ENCODE measurements around the gene SLC16A4.

Gene SLC16A4

GRCh38 chr1:110433213-110433612, 42.4 kb upstream of the SLC16A4 start:
- no peak for TF ChIP-seq CTCF (IDR thresholded peaks at IDR 0.05; ENCODE audit: insufficient read depth, low read length, missing control alignments)
- no peak overlapping the region for H3K4me3 ChIP-seq (ENCODE audit: low read depth, low read length)
- ChIA-PET POLR2A (no interaction called here), CTCF (interaction anchor here (1.3 to 12.4 kb wide), 2 partner anchors 20 to 236 kb away, joined by 3 to 106 read pairs; no protein-coding TSS in a partner anchor)
- DNase-seq (ENCODE audit: low read depth, low spot score), result no peak

GRCh38 chr1:110430901-110431300, 40.1 kb upstream of the SLC16A4 start:
- H3K4me3 ChIP-seq (ENCODE audit: low read depth, low read length), result no peak overlapping the region
- DNase-seq (ENCODE audit: low read depth, low spot score), result no peak
- ChIA-PET CTCF (interaction anchor here (1.0 to 2.3 kb wide), 5 partner anchors 19 to 234 kb away, joined by 3 to 16 read pairs (median 4); no protein-coding TSS in a partner anchor), POLR2A (no interaction called here)
- TF ChIP-seq CTCF (IDR thresholded peaks at IDR 0.05; ENCODE audit: insufficient read depth, low read length, missing control alignments), result no peak

DNA sequence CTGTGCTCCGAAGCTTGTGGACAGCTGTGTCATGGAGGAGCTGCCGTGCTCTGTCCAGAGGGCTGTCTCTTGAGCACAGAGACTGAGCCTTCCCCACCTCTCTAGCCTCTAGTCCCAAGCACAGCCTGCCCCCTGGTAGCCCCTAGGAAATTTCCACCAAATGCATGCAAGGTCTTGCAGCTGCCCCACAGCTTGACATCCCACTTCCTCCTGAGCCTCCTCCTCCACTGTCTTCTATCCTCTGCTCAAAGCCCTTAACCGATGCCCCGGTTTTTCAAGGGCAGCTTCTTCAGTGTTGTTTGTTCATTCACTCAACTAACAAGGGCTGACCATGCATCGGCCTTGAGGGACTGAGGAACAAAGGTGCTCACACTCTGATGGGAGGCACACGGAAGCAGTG, 39.5 kb upstream of the SLC16A4 start:
- no peak for DNase-seq (ENCODE audit: low read depth, low spot score)
- H3K4me3 ChIP-seq (ENCODE audit: low read depth, low read length), result no peak overlapping the region
- ChIA-PET CTCF (interaction anchor here (1.1 to 2.3 kb wide), 4 partner anchors 18 to 118 kb away, joined by 3 to 16 read pairs (median 6); no protein-coding TSS in a partner anchor), POLR2A (no interaction called here)
- TF ChIP-seq CTCF (IDR thresholded peaks at IDR 0.05; ENCODE audit: insufficient read depth, low read length, missing control alignments), result no peak

GRCh38 chr1:110428946-110429345, 38.1 kb upstream of the SLC16A4 start:
- H3K4me3 ChIP-seq (ENCODE audit: low read depth, low read length), result no peak overlapping the region
- no peak for DNase-seq (ENCODE audit: low read depth, low spot score)
- ChIA-PET CTCF (interaction anchor here (0.7 to 2.3 kb wide), 4 partner anchors 14 to 31 kb away, joined by 3 to 16 read pairs (median 6); no protein-coding TSS in a partner anchor), POLR2A (no interaction called here)
- no peak for TF ChIP-seq CTCF (IDR thresholded peaks at IDR 0.05; ENCODE audit: insufficient read depth, low read length, missing control alignments)

GRCh38 chr1:110426854-110427253, 36.0 kb upstream of the SLC16A4 start:
- POLR2A ChIA-PET, result no interaction called here
- TF ChIP-seq CTCF (IDR thresholded peaks at IDR 0.05; ENCODE audit: insufficient read depth, low read length, missing control alignments), result no peak
- H3K4me3 ChIP-seq (ENCODE audit: low read depth, low read length), result no peak overlapping the region
- CTCF ChIA-PET, result interaction anchor here (1.0 to 19.7 kb wide), 5 partner anchors 8 to 218 kb away, joined by 3 to 631 read pairs (median 4); partner anchors contain the start of gene PROK1
- no peak for DNase-seq (ENCODE audit: low read depth, low spot score)

DNA sequence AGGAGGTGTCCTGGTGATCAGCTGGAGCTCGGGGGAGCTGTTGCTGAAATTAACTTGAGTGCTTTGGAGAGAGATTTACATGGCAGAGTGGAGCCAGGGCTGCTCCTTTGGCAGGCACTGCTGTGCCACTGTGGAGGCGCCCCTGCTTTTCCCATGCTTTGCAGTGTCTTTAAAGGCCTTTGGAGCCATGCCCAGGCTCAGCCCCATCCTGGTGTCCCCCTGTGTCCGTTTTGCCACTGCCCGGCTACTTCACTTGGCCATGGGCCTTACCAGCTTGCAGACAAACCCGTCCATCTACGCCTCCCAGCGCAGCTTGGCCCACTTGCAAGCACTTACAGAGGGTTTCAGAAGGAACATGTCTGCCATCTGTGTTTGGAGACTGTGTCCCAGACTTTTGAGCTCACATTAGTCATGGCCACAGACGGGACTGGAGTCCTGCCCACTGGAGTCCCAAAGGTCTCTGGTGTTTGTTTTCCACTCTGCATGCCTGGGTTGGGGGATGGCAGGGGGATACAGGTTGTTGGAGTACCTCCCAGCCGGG, 34.9 kb upstream of the SLC16A4 start:
- no peak overlapping the region for H3K4me3 ChIP-seq (ENCODE audit: low read depth, low read length)
- ChIA-PET CTCF (interaction anchor here (1.0 to 19.7 kb wide), 4 partner anchors 11 to 218 kb away, joined by 3 to 631 read pairs (median 44); partner anchors contain the start of gene PROK1), POLR2A (no interaction called here)
- DNase-seq (ENCODE audit: low read depth, low spot score), result no peak
- no peak for TF ChIP-seq CTCF (IDR thresholded peaks at IDR 0.05; ENCODE audit: insufficient read depth, low read length, missing control alignments)

Measured in AG04449 (cell line).